AG08396 (cell line): ENCODE results near the gene WEE1.
"Not testable (repeated sequence)": the region's sequence is repeated elsewhere in the genome, so short reads cannot be mapped to it uniquely, and the experiment has no call there.

Experiments used
- DNase-seq: peaks from one replicate; pipeline ENCODE4 v3.0.0; 2012; ENCODE audit warnings: low spot score, mixed read lengths

Gene WEE1

DNA sequence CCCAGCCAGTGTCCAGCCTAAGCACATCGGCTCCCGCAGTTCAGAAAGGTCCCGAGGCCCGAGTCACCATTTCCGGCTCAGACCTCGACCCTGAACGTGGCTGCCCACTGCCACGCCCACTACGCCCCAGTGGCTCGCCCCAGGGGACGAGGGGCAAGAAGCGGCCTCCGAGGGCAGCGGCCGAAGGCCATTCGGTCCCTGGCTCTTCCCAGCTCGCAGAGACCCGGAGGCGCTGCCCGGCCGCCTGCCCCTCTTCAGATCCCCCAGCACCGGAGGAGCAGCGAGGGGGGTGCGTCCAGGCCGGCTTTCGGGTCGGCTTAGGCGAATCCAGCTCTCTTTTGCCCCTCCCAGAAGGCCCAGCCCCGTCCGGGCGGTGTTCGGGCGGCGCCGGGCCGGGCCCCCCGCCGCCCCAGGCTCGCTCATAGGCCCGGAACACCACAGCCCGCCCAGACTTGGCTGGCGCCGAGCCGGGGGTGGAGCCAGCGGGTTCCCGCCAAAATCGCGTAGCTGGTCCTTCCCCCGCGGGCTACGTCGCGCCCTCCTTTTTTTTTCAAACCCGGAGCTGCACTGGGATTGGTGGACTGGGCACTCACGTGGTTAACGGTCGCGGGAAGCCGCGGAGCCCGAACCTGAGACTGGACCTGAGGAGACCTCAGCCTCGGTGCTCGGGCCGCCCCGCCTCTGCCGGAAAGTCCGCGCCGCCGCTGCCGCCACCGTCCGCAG lies at the start of gene WEE1:
TSS of gene WEE1 (plus strand) at position 619 of the 723 bp plus-strand sequence. CDS start 264 bp downstream, outside the sequence.
- peak; percentile 96 for DNase-seq

DNA sequence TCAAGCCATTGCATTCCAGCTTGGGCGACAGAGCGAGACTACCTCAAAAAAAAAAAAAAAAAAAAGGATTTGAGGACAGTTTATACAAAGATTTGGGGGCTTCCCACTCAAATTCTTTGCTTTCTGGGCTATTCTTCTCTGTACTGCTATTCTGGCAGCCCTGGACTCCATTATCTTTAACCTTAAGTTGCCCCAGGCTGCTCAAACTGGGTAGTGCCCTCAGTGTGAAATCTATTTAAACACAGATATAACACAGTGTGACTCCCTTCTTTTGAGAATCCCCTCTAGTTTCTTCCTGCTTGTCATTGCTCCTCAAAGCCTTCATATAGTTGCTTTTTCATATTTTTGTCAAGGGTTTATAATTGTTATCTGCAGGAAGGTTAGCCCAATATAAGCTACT lies 49.5 kb upstream of the WEE1 start:
- no peak for DNase-seq

- DNase-seq, result no peak
These were observed 48.4 kb upstream of the WEE1 start for GRCh38 chr11:9525116-9525515.

- DNase-seq, result peak; percentile 24
These were observed 45.9 kb upstream of the WEE1 start for GRCh38 chr11:9527481-9528135.

DNA sequence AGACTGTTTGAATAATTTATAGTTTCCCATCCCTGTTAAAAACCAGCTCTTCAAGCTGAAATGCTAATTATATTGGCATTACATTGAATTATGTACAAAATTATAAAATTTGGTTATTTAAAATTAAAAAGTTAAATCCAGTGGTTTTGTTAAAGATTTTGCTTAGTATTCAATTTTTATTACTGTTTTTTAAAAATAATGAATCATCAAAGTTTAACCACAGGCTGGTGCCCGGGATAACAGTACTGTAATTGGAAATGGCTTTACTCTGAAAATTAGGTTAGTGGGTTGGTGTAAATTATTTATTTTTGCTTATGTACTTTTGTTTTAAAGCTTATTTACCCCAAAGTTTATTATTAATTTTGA lies 45.4 kb upstream of the WEE1 start:
- no peak for DNase-seq

DNA sequence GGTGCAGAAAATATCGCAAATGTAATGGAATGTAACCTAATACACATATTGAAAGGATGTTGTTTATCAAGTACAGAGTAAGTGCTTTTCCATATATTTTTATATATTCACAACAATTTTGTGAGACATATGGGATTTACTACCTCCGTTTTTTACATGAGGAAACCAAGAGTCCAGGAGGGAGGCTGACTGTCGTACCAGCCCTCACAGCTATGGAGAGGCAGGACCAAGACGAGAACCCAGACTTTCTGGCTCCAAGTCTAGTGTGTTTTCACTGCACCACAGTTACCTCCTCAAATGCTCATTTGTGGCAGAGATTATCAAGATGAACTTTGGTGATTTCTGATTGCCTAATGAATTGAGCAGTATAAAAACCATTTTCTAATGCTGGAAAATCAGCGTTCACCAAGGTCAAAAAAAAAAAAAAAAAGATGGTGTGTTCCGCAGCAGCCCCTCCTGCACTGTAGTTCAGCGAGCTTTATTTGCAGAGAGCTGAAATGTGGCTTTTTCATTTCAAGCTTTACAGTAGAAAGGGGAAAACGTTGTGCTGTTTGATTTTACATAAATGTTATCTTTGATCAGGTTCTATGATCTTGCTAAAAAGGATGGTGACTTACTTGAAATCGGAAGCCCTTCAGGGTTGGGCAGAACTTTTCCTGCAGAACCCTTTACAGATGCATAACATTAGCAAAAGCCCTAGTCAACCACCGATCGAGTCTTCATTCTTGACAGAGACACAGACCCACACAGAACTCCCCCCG lies 44.7 kb upstream of the WEE1 start:
- no peak for DNase-seq

GRCh38 chr11:9529334-9529650 lies 44.2 kb upstream of the WEE1 start:
- DNase-seq, result no peak

GRCh38 chr11:9530020-9530621 lies 43.3 kb upstream of the WEE1 start:
- no peak for DNase-seq

- DNase-seq, result no peak
These were observed 42.4 kb upstream of the WEE1 start for GRCh38 chr11:9530901-9531625.

GRCh38 chr11:9533058-9533457 lies 40.4 kb upstream of the WEE1 start:
- DNase-seq, result no peak

- DNase-seq, result no peak
These were observed 39.6 kb upstream of the WEE1 start for GRCh38 chr11:9533736-9534473.

DNA sequence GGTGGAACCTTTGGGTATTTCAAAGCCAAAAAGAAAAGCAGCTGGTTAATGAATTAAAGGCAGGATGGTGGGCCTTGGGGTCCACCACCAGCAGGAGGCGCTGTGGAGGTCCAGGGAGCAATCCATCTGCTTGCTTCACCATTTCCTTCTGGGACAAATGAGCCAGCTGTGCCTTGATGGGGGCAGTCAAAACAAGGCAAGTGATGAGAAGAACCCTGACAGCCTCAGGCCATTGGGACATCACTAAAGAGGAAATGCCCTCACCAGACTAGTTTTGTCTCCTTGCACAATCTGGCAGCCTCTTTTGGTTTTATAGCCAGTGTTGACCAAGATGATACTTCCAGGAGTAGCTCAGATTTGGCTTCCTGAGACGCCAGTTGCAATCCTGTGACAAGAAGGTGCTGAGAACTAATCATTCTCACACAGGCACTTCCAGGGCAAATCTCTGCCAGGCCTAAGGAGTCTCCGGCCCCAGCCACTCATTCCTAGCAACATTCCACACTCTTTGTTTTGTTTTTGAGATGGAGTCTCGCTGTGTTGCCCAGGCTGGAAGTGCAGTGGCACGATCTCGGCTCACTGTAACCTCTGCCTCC lies 38.2 kb upstream of the WEE1 start:
- peak; percentile 58 for DNase-seq

DNA sequence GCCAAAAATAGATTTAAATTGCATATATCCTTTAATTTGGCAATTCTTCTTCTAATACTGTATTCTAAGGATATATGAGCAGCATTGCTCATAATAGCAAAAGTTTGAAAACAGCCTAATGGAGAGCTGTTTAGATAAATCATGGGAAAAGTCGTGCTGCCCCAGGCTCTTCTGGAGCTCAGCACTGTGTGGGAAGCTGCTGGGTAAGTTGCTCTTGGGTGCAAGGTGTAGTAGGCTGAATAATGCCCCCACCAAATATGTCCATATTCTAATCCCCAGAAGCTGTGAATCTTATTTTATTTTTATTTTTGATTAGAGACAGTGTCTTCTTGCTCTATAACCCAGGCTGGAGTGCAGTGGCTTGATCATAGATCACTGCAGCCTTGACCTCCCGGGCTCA lies 34.9 kb upstream of the WEE1 start:
- no peak for DNase-seq

GRCh38 chr11:9549216-9549615 lies 24.3 kb upstream of the WEE1 start:
- DNase-seq, result not testable (repeated sequence)

DNA sequence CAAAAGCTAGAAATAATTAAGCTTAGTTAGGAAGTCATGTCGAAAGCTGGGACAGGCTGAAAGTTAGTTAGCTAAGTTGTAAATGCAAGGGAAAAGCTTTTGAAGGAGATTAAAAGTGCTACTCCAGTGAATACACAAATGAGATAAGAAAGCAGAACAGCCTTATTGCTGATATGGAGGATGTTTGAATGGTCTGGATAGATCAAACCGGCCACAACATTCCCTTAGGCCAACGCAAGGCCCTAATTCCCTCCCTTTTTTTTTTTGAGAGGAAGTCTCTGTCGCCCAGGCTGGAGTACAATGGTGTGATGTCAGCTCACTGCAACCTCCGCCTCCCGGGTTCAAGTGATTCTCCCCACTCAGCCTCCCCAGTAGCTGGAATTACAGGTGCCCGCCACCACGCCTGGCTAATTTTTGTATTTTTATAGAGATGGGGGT lies 23.3 kb upstream of the WEE1 start:
- no peak for DNase-seq

- no peak for DNase-seq
These were observed 12.0 kb upstream of the WEE1 start for GRCh38 chr11:9561279-9561982.

DNA sequence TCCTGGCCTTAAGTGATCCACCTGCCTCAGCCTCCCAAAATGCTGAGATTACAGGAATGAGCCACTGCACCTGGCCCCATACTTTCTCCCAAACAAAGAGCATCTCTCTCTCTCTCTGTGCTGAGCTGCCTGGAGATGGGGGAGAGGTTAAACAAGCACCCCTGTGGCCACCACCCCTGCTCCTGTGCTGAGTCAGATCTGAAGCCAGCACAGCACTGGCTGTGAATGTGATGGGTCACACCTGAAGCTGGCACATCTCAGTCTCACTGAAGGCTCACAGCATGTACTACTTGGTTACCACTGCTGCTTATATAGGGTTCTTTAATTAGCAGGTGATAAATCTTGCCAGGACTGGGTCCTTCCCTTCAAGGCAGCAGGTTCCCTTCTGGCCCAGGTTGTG lies 10.8 kb upstream of the WEE1 start:
- DNase-seq, result no peak

DNA sequence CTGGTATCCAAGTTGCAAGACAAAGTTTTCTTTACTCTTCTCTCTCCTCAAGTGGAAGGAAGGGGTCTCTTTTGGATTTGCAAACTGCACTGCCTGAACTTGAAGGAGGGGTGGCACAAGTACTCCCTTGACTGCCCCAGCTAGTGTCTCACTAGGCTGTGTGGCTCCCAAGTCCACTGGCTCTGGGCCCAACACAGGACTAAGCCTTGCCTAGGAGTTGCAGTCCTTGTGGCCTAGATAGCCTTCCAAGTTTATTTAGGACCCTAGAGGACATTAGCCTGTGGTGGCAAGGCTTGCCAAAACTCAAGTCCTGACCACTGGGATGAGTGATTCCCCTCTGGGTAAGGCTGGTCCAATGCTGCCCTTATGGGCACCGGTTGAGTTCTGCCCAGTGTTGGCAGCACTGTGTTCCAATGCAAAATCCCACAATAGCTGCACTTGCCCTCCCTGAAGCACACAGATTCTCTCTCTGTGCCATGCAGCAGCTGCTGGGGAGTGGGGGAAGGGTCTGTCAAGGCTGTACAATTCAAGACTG lies 10.2 kb upstream of the WEE1 start:
- no peak for DNase-seq

DNA sequence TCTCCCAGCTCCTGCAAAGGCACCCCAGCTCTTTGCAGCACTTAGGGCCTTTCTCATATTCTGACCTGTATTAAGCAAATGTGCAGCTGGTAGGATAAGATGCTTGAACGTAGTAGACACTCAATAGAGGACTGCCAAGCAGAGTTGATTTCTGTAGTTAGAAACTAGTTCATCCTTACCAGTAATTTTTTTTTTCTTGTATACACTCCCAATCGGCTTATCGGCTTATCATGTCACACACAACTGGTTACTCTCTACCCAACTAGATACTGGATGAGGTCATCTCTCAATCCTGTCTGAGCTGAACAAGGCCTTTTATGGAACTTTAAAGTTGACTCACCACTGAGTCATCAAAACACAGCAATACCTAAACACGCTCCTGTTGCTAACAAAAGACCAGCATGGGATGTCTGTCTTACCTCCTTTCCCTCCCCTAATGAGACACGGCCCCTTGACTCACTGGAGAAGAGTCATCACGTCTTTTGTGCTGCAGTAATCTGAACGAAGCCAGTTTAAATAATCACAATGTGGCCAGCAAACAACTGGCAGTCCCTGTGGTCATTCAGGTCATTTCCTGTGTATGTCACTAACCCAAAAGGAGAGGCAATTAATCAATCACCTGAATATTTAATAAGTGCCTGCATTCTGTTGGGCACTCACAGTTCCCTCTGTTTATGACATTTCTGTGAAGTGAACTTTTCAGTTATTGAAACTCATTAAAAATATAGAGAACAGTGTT lies 7.5 kb upstream of the WEE1 start:
- peak; percentile 86 for DNase-seq
